GM23248 (cell line): Measurements from ENCODE around the gene MFSD2A. TPM values are rescaled to one million over a fixed set of nuclear protein-coding genes. Genes with fewer than 3 reads are reported as not detected.

ENCODE experiments used
- DNase-seq: peaks from one replicate; pipeline ENCODE4 v3.0.0-alpha.2; 2015
- H2AFZ ChIP-seq: fragments of 200-600 bp; sonication (generic); 2 replicates; pipeline ENCODE4 v1.6.1; 2016; ENCODE audit warnings: antibody characterized with exemption
- H3F3A ChIP-seq: fragments of 200-600 bp; sonication (generic); 2 replicates; pipeline ENCODE4 v1.6.1; 2016; ENCODE audit warnings: mild to moderate bottlenecking, antibody characterized with exemption, mixed run types; ENCODE audit not compliant: insufficient read depth
- H3K27ac ChIP-seq: fragments of 200-600 bp; sonication (generic); 2 replicates; pipeline ENCODE4 v1.5.1; 2016; ENCODE audit warnings: mild to moderate bottlenecking
- H3K27me3 ChIP-seq: fragments of 200-600 bp; sonication (generic); replicated peaks from 2 replicates; pipeline ENCODE4 v1.6.1; 2016; ENCODE audit warnings: mild to moderate bottlenecking; ENCODE audit not compliant: insufficient read depth
- H3K36me3 ChIP-seq: fragments of 200-600 bp; sonication (generic); 2 replicates; pipeline ENCODE4 v1.6.1; 2016; ENCODE audit warnings: low read depth, mild to moderate bottlenecking
- H3K4me1 ChIP-seq: fragments of 200-600 bp; sonication (generic); 2 replicates; pipeline ENCODE4 v1.6.1; 2016; ENCODE audit warnings: mild to moderate bottlenecking; ENCODE audit not compliant: insufficient read depth
- H3K4me2 ChIP-seq: fragments of 200-600 bp; sonication (generic); one replicate; pipeline ENCODE4 v1.6.1; 2016; ENCODE audit warnings: mild to moderate bottlenecking; ENCODE audit not compliant: unreplicated experiment
- H3K4me3 ChIP-seq: fragments of 200-600 bp; sonication (generic); 2 replicates; pipeline ENCODE4 v1.5.1; 2016; ENCODE audit warnings: mild to moderate bottlenecking
- H3K79me2 ChIP-seq: fragments of 200-600 bp; sonication (generic); 2 replicates; pipeline ENCODE4 v1.6.1; 2016; ENCODE audit warnings: mild to moderate bottlenecking; ENCODE audit not compliant: insufficient read depth
- H3K9ac ChIP-seq: fragments of 200-600 bp; sonication (generic); 2 replicates; pipeline ENCODE4 v1.6.1; 2016; ENCODE audit warnings: mild to moderate bottlenecking
- H3K9me2 ChIP-seq: fragments of 200-600 bp; sonication (generic); 2 replicates; pipeline ENCODE4 v1.6.1; 2016; ENCODE audit warnings: mixed run types, mild to moderate bottlenecking, moderate library complexity; ENCODE audit not compliant: insufficient read depth
- H3K9me3 ChIP-seq: fragments of 200-600 bp; sonication (generic); one replicate; pipeline ENCODE4 v1.6.1; 2017; ENCODE audit warnings: low read depth
- H4K20me1 ChIP-seq: fragments of 200-600 bp; sonication (generic); 2 replicates; pipeline ENCODE4 v1.6.0; 2016; ENCODE audit not compliant: insufficient read depth
- EZH2 ChIP-seq: fragments of 200-600 bp; sonication (generic); IDR thresholded peaks from 2 replicates; pipeline ENCODE4 v1.6.1; 2018; ENCODE audit warnings: antibody characterized with exemption, mild to moderate bottlenecking; ENCODE audit not compliant: insufficient read depth, poor library complexity, severe bottlenecking
- EZH2phosphoT487 ChIP-seq: fragments of 200-600 bp; sonication (generic); IDR thresholded peaks from 2 replicates; pipeline ENCODE4 v1.6.1; 2018; ENCODE audit warnings: antibody characterized with exemption, moderate library complexity, mild to moderate bottlenecking, low read depth; ENCODE audit not compliant: insufficient read depth
- WGBS, 2 experiments: methylation state at CpG; one replicate each; pipeline ENCODE4 v1.1.6; 2015 to 2017; ENCODE audit warnings: low lambda C conversion rate in 2 of 2, low coverage in 1 of 2; ENCODE audit errors: missing lambda C conversion rate in 2 of 2; 5-methylcytosine and 5-hydroxymethylcytosine counted together
- in situ Hi-C: fragments of 300-500 bp; cut with MboI; formaldehyde crosslinking; loops from 2 replicates; pipeline ENCODE4 v1.15.0; 2020
- polyA plus RNA-seq: library from polyadenylated mRNA; unstranded; fragments of >200 nt; fragmentation: Nextera tagmentation; extraction: Ambion mirVana; gene quantifications from 2 replicates; pipeline ENCODE4 v1.2.1, GENCODE V29; 2016
- total RNA-seq: library from RNA; depleted of rRNA; stranded (reverse); fragments of >200 nt; shearing (Covaris generic); gene quantifications from 2 replicates; pipeline ENCODE4 v1.2.3, GENCODE V29; 2014

Gene MFSD2A
- total and polyA plus RNA-seq, 2 experiments from 2014 or later = 4.2 to 4.6 TPM

- in situ Hi-C loops = loop anchor here (10.0 kb wide), 1 partner anchor 107 kb away; no protein-coding TSS in a partner anchor
- DNase-seq = peak; percentile 16
- no peak overlapping the region for H3K9ac ChIP-seq
Measured at GRCh38 chr1:39927538-39927937, 27.4 kb upstream of the MFSD2A start.

GRCh38 chr1:39928809-39929587 lies 25.9 kb upstream of the MFSD2A start:
- Histone ChIP-seq H3K36me3 (no peaks in the 10 kb centered on the region), H3K9me2 (no peaks in the 10 kb centered on the region), H3K79me2 (no peaks in the 10 kb centered on the region), H3K4me3 (no peak overlapping the region), H4K20me1 (no peaks in the 10 kb centered on the region), H2AFZ (no peak overlapping the region), H3K9me3 (no peaks in the 10 kb centered on the region), H3F3A (0 out of 2 replicates have a peak, but pooled peaks cover 5% of the 10 kb centered on the region), H3K9ac (no peak overlapping the region), H3K4me1 (peaks cover 7% of the 10 kb centered on the region), H3K4me2 (no peak overlapping the region), H3K27me3 (no peaks in the 10 kb centered on the region), H3K27ac (no peak overlapping the region)
- in situ Hi-C loops = loop anchor here (10.0 kb wide), 1 partner anchor 106 kb away; no protein-coding TSS in a partner anchor
- WGBS, 2 experiments = 73 to 74% methylated on average over 7 of the region's 7 CpGs
- no peak for TF ChIP-seq EZH2
- TF ChIP-seq EZH2phosphoT487 = no peak
- no peak for DNase-seq

More at GRCh38 chr1:39927538-39927937, 27.4 kb upstream of the MFSD2A start:
- no peaks in the 10 kb centered on the region for H3K4me1 ChIP-seq
- no peaks in the 10 kb centered on the region for H3K9me3 ChIP-seq
- H4K20me1 ChIP-seq = no peaks in the 10 kb centered on the region
- no peaks in the 10 kb centered on the region for H3K36me3 ChIP-seq
- TF ChIP-seq EZH2 = no peak
- no peak overlapping the region for H3K4me3 ChIP-seq
- no peaks in the 10 kb centered on the region for H3F3A ChIP-seq
- no peaks in the 10 kb centered on the region for H3K27me3 ChIP-seq
- H3K9me2 ChIP-seq = no peaks in the 10 kb centered on the region
- no peak overlapping the region for H3K4me2 ChIP-seq
- WGBS, 2 experiments = 80 to 93% methylated on average over 3 of the region's 3 CpGs
- no peak overlapping the region for H3K27ac ChIP-seq
- H2AFZ ChIP-seq = no peak overlapping the region
- H3K79me2 ChIP-seq = no peaks in the 10 kb centered on the region

GRCh38 chr1:39933956-39934941 lies 20.7 kb upstream of the MFSD2A start:
- no peaks in the 10 kb centered on the region for H3K9me2 ChIP-seq
- H3F3A ChIP-seq = peaks cover 23% of the 10 kb centered on the region
- H3K4me1 ChIP-seq = peaks cover 19% of the 10 kb centered on the region
- TF ChIP-seq EZH2phosphoT487 (no peak), EZH2 (no peak)
- H3K27me3 ChIP-seq = no peaks in the 10 kb centered on the region
- peak overlapping the region; percentile 68 for H3K4me2 ChIP-seq
- H2AFZ ChIP-seq = peak overlapping the region; percentile 63
- H3K36me3 ChIP-seq = no peaks in the 10 kb centered on the region
- WGBS, 2 experiments = 6 to 7% methylated on average over 12 of the region's 12 CpGs
- in situ Hi-C loops = no loop called here
- H4K20me1 ChIP-seq = no peaks in the 10 kb centered on the region
- H3K4me3 ChIP-seq = peak overlapping the region; percentile 45
- no peaks in the 10 kb centered on the region for H3K79me2 ChIP-seq
- DNase-seq = peak; percentile 99
- peak overlapping the region; percentile 67 for H3K9ac ChIP-seq
- H3K27ac ChIP-seq = peak overlapping the region; percentile 92
- H3K9me3 ChIP-seq = no peaks in the 10 kb centered on the region

GRCh38 chr1:39936724-39937491 lies 18.0 kb upstream of the MFSD2A start:
- Histone ChIP-seq H3K4me3 (no peak overlapping the region), H3K9me2 (no peaks in the 10 kb centered on the region), H3K36me3 (no peaks in the 10 kb centered on the region), H4K20me1 (no peaks in the 10 kb centered on the region), H3K27me3 (no peaks in the 10 kb centered on the region), H3K27ac (no peak overlapping the region), H3K79me2 (no peaks in the 10 kb centered on the region), H3K9ac (no peak overlapping the region), H3K9me3 (no peaks in the 10 kb centered on the region), H3K4me1 (peaks cover 19% of the 10 kb centered on the region), H2AFZ (no peak overlapping the region), H3F3A (peaks cover 23% of the 10 kb centered on the region), H3K4me2 (no peak overlapping the region)
- no peak for DNase-seq
- WGBS, 2 experiments = 98 to 100% methylated on average over 2 of the region's 2 CpGs
- TF ChIP-seq EZH2phosphoT487 (no peak), EZH2 (no peak)
- in situ Hi-C loops = no loop called here
